Neural cell (in vitro differentiated cells): Measurements from ENCODE around the gene TACO1. TPM values are rescaled to one million over a fixed set of nuclear protein-coding genes. Genes with fewer than 3 reads are reported as not detected.

Experiments
- H2AFZ ChIP-seq: fragments of 200-600, 300-800 bp; sonication (generic), shearing (Covaris generic); 2 replicates; pipeline ENCODE4 v1.6.0; 2014; ENCODE audit warnings: low read depth, mild to moderate bottlenecking, antibody characterized with exemption, low read length, moderate library complexity
- H3F3A ChIP-seq: fragments of 200-600 bp; shearing (Covaris generic); 2 replicates; pipeline ENCODE4 v1.6.1; 2016; ENCODE audit warnings: mild to moderate bottlenecking, moderate library complexity, mixed read lengths, antibody characterized with exemption, low read length; ENCODE audit not compliant: insufficient read depth, poor library complexity, severe bottlenecking
- H3K27ac ChIP-seq: fragments of 200-600, 300-800 bp; sonication (generic), shearing (Covaris generic); 2 replicates; pipeline ENCODE4 v1.5.1; 2014; ENCODE audit warnings: mild to moderate bottlenecking, low read length, moderate library complexity
- H3K27me3 ChIP-seq: fragments of 300-800, 200-600 bp; sonication (generic), shearing (Covaris generic); 2 replicates; pipeline ENCODE4 v1.6.0; 2014; ENCODE audit warnings: mild to moderate bottlenecking, low read depth, low read length, moderate library complexity; ENCODE audit not compliant: insufficient read depth
- H3K36me3 ChIP-seq: fragments of 300-800, 200-600 bp; sonication (generic), shearing (Covaris generic); 2 replicates; pipeline ENCODE4 v1.5.1; 2014; ENCODE audit warnings: mild to moderate bottlenecking, antibody characterized with exemption, low read length, moderate library complexity; ENCODE audit not compliant: insufficient read depth
- H3K4me2 ChIP-seq: fragments of 300-800, 200-600 bp; sonication (generic), shearing (Covaris generic); 2 replicates; pipeline ENCODE4 v1.6.0; 2014; ENCODE audit warnings: mild to moderate bottlenecking, low read length
- H3K4me3 ChIP-seq: fragments of 300-800, 200-600 bp; sonication (generic), shearing (Covaris generic); 2 replicates; pipeline ENCODE4 v1.5.1; 2014; ENCODE audit warnings: mild to moderate bottlenecking, low read length, moderate library complexity
- H3K79me2 ChIP-seq: fragments of 200-600 bp; shearing (Covaris generic); replicated peaks from 2 replicates; pipeline ENCODE4 v1.6.0; 2014; ENCODE audit warnings: mild to moderate bottlenecking, low read length, moderate library complexity; ENCODE audit not compliant: insufficient read depth
- H3K9ac ChIP-seq: fragments of 300-800, 200-600 bp; sonication (generic), shearing (Covaris generic); 2 replicates; pipeline ENCODE4 v1.6.1; 2016; ENCODE audit warnings: mild to moderate bottlenecking, low read length, mixed read lengths
- H3K9me2 ChIP-seq: fragments of 200-600 bp; shearing (Covaris generic); 2 replicates; pipeline ENCODE4 v1.6.1; 2016; ENCODE audit warnings: mild to moderate bottlenecking, low read length, mixed read lengths; ENCODE audit not compliant: insufficient read depth
- H3K9me3 ChIP-seq: fragments of 200-600, 300-800 bp; sonication (generic), shearing (Covaris generic); 2 replicates; pipeline ENCODE4 v1.6.1; 2016; ENCODE audit warnings: mild to moderate bottlenecking, mixed run types, low read length, moderate library complexity, mixed read lengths
- H4K20me1 ChIP-seq: fragments of 200-600 bp; shearing (Covaris generic); 2 replicates; pipeline ENCODE4 v1.6.1; 2016; ENCODE audit warnings: mild to moderate bottlenecking, mixed run types; ENCODE audit not compliant: insufficient read depth
- EP300 ChIP-seq: fragments of 450-650 bp; conservative IDR thresholded peaks from 2 replicates; pipeline ENCODE4 v1.6.1; 2014; ENCODE audit warnings: antibody characterized with exemption, mild to moderate bottlenecking, moderate library complexity; ENCODE audit not compliant: poor library complexity, severe bottlenecking
- MXI1 ChIP-seq: fragments of 450-650 bp; conservative IDR thresholded peaks from 2 replicates; pipeline ENCODE4 v1.6.1; 2014; ENCODE audit warnings: antibody characterized with exemption, mild to moderate bottlenecking; ENCODE audit not compliant: poor library complexity, severe bottlenecking
- POLR2AphosphoS5 ChIP-seq: IDR thresholded peaks from 2 replicates; pipeline ENCODE4 v1.6.1; 2012
- SMC3 ChIP-seq: fragments of 450-650 bp; conservative IDR thresholded peaks from 2 replicates; pipeline ENCODE4 v1.6.1; 2014; ENCODE audit warnings: antibody characterized with exemption, mild to moderate bottlenecking, moderate library complexity; ENCODE audit not compliant: poor library complexity
- TAF1 ChIP-seq: IDR thresholded peaks from 2 replicates; pipeline ENCODE4 v1.6.1; 2012; ENCODE audit warnings: low read depth
- polyA plus RNA-seq: library from polyadenylated mRNA; depleted of rRNA; stranded (reverse); fragments of >200 nt; gene quantifications from 2 replicates; pipeline ENCODE4 v1.2.3, GENCODE V29; 2014
- TF ChIP-seq, protein P1 (sequence below): fragments of 450-650 bp; IDR thresholded peaks from 2 replicates; pipeline ENCODE4 v1.5.1; 2014; ENCODE audit warnings: antibody characterized with exemption, mild to moderate bottlenecking, moderate library complexity; ENCODE audit not compliant: poor library complexity, severe bottlenecking
- TF ChIP-seq, protein P2 (sequence below): IDR thresholded peaks from 2 replicates; pipeline ENCODE4 v1.6.1; 2012; ENCODE audit warnings: borderline replicate concordance

Gene TACO1
- polyA plus RNA-seq, 1 donor from 2014 or later, result 16.2 TPM

DNA sequence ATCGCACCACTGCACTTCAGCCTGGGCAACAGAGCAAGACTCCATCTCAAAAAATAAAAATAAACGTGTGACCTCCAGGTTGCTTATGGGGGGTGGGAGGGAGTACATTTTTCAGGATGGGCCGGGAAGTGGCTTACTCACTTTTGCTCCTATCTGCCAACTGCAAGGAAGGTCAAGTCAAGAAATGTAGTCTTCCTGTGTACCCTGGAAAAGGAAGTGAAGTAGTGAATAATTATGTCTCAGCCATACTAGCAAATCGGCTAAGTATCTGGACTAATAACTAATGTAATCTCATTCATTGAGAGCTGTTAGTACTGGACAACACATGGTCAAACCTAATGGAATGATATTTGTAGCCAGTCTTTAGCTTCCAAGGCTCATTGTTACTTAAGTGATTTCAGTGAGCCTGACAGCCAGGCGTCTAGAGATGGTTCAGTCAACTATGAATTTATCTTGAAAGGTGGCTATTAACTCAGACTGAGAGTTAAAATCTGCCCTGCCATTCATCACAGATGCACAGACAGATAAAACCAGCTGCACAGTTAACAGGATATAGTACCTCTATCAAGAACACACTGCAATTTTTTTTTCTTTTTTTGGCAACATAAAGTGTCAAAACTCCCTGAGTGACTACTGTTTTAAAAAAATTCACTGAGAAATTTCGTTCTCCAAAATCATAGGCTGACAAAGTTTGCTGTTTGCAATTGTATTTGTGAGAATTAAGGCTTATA, 3.7 kb upstream of the TACO1 start:
- Histone ChIP-seq H4K20me1 (no peaks in the 10 kb centered on the region), H3K4me3 (no peak overlapping the region), H3K9me2 (no peaks in the 10 kb centered on the region), H3K79me2 (no peaks in the 10 kb centered on the region), H3K36me3 (no peaks in the 10 kb centered on the region), H3K27ac (no peak overlapping the region), H3K27me3 (no peaks in the 10 kb centered on the region), H3K9ac (no peak overlapping the region), H3K9me3 (no peaks in the 10 kb centered on the region), H3F3A (no peaks in the 10 kb centered on the region), H2AFZ (no peak overlapping the region), H3K4me2 (no peak overlapping the region)
- TF ChIP-seq, protein P1, sequence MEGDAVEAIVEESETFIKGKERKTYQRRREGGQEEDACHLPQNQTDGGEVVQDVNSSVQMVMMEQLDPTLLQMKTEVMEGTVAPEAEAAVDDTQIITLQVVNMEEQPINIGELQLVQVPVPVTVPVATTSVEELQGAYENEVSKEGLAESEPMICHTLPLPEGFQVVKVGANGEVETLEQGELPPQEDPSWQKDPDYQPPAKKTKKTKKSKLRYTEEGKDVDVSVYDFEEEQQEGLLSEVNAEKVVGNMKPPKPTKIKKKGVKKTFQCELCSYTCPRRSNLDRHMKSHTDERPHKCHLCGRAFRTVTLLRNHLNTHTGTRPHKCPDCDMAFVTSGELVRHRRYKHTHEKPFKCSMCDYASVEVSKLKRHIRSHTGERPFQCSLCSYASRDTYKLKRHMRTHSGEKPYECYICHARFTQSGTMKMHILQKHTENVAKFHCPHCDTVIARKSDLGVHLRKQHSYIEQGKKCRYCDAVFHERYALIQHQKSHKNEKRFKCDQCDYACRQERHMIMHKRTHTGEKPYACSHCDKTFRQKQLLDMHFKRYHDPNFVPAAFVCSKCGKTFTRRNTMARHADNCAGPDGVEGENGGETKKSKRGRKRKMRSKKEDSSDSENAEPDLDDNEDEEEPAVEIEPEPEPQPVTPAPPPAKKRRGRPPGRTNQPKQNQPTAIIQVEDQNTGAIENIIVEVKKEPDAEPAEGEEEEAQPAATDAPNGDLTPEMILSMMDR, result no peak
- no peak for TF ChIP-seq TAF1
- peak; percentile 43 for TF ChIP-seq POLR2AphosphoS5
- TF ChIP-seq SMC3, result no peak
- peak; percentile 63 for TF ChIP-seq EP300

GRCh38 chr17:63598281-63598680, 2.4 kb upstream of the TACO1 start:
- Histone ChIP-seq H3K4me2 (no peak overlapping the region), H4K20me1 (no peaks in the 10 kb centered on the region), H3K27ac (no peak overlapping the region), H3K9me2 (no peaks in the 10 kb centered on the region), H2AFZ (no peak overlapping the region), H3K27me3 (no peaks in the 10 kb centered on the region), H3F3A (no peaks in the 10 kb centered on the region), H3K9me3 (no peaks in the 10 kb centered on the region), H3K4me3 (no peak overlapping the region), H3K79me2 (no peaks in the 10 kb centered on the region), H3K9ac (no peak overlapping the region), H3K36me3 (no peaks in the 10 kb centered on the region)
- TF ChIP-seq, protein P2, sequence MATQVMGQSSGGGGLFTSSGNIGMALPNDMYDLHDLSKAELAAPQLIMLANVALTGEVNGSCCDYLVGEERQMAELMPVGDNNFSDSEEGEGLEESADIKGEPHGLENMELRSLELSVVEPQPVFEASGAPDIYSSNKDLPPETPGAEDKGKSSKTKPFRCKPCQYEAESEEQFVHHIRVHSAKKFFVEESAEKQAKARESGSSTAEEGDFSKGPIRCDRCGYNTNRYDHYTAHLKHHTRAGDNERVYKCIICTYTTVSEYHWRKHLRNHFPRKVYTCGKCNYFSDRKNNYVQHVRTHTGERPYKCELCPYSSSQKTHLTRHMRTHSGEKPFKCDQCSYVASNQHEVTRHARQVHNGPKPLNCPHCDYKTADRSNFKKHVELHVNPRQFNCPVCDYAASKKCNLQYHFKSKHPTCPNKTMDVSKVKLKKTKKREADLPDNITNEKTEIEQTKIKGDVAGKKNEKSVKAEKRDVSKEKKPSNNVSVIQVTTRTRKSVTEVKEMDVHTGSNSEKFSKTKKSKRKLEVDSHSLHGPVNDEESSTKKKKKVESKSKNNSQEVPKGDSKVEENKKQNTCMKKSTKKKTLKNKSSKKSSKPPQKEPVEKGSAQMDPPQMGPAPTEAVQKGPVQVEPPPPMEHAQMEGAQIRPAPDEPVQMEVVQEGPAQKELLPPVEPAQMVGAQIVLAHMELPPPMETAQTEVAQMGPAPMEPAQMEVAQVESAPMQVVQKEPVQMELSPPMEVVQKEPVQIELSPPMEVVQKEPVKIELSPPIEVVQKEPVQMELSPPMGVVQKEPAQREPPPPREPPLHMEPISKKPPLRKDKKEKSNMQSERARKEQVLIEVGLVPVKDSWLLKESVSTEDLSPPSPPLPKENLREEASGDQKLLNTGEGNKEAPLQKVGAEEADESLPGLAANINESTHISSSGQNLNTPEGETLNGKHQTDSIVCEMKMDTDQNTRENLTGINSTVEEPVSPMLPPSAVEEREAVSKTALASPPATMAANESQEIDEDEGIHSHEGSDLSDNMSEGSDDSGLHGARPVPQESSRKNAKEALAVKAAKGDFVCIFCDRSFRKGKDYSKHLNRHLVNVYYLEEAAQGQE, result no peak
- no peak for TF ChIP-seq MXI1
